ENCODE data around the gene CERKL.

CERKL gene

GRCh38 chr2:181649436-181649979 lies 7.4 kb downstream of the CERKL start:
- no peaks in the 10 kb centered on the region for H3K4me1 ChIP-seq (ENCODE audit: control insufficient read depth, insufficient read depth, low read length, unreplicated experiment)
- peaks cover 64% of the 10 kb centered on the region for H3K27me3 ChIP-seq (ENCODE audit: insufficient read depth, low read length)
- no peak overlapping the region for H3K27ac ChIP-seq (ENCODE audit: low read depth, low read length)
- no peak overlapping the region for H3K4me3 ChIP-seq (ENCODE audit: low read depth, low read length)
- no peaks in the 10 kb centered on the region for H3K79me2 ChIP-seq (ENCODE audit: control insufficient read depth, insufficient read depth, low read length, unreplicated experiment)
- no peaks in the 10 kb centered on the region for H3K36me3 ChIP-seq (ENCODE audit: insufficient read depth, low read length)
- H2AFZ ChIP-seq (ENCODE audit: low read length, unreplicated experiment): no peak overlapping the region

- H3K27me3 ChIP-seq (ENCODE audit: insufficient read depth, low read length): peaks cover 72% of the 10 kb centered on the region
- no peaks in the 10 kb centered on the region for H3K4me1 ChIP-seq (ENCODE audit: control insufficient read depth, insufficient read depth, low read length, unreplicated experiment)
- no peak overlapping the region for H3K4me3 ChIP-seq (ENCODE audit: low read depth, low read length)
- no peak overlapping the region for H3K27ac ChIP-seq (ENCODE audit: low read depth, low read length)
- H3K36me3 ChIP-seq (ENCODE audit: insufficient read depth, low read length): no peaks in the 10 kb centered on the region
- H2AFZ ChIP-seq (ENCODE audit: low read length, unreplicated experiment): no peak overlapping the region
- H3K79me2 ChIP-seq (ENCODE audit: control insufficient read depth, insufficient read depth, low read length, unreplicated experiment): no peaks in the 10 kb centered on the region
Observed at GRCh38 chr2:181648478-181649155, 8.3 kb downstream of the CERKL start.

GRCh38 chr2:181646415-181646987 lies 10.4 kb downstream of the CERKL start:
- Histone ChIP-seq H3K4me3 (ENCODE audit: low read depth, low read length) (no peak overlapping the region), H3K4me1 (ENCODE audit: control insufficient read depth, insufficient read depth, low read length, unreplicated experiment) (no peaks in the 10 kb centered on the region), H3K27ac (ENCODE audit: low read depth, low read length) (no peak overlapping the region), H3K36me3 (ENCODE audit: insufficient read depth, low read length) (no peaks in the 10 kb centered on the region), H2AFZ (ENCODE audit: low read length, unreplicated experiment) (no peak overlapping the region), H3K27me3 (ENCODE audit: insufficient read depth, low read length) (peaks cover 76% of the 10 kb centered on the region), H3K79me2 (ENCODE audit: control insufficient read depth, insufficient read depth, low read length, unreplicated experiment) (no peaks in the 10 kb centered on the region)

GRCh38 chr2:181643151-181643550 lies 13.8 kb downstream of the CERKL start:
- Histone ChIP-seq H3K36me3 (ENCODE audit: insufficient read depth, low read length) (no peaks in the 10 kb centered on the region), H3K27ac (ENCODE audit: low read depth, low read length) (no peak overlapping the region), H3K4me3 (ENCODE audit: low read depth, low read length) (no peak overlapping the region), H2AFZ (ENCODE audit: low read length, unreplicated experiment) (no peak overlapping the region), H3K27me3 (ENCODE audit: insufficient read depth, low read length) (peaks cover 83% of the 10 kb centered on the region), H3K79me2 (ENCODE audit: control insufficient read depth, insufficient read depth, low read length, unreplicated experiment) (no peaks in the 10 kb centered on the region), H3K4me1 (ENCODE audit: control insufficient read depth, insufficient read depth, low read length, unreplicated experiment) (no peaks in the 10 kb centered on the region)

GRCh38 chr2:181642086-181642485 lies 14.8 kb downstream of the CERKL start:
- peaks cover 78% of the 10 kb centered on the region for H3K27me3 ChIP-seq (ENCODE audit: insufficient read depth, low read length)
- H2AFZ ChIP-seq (ENCODE audit: low read length, unreplicated experiment): no peak overlapping the region
- no peaks in the 10 kb centered on the region for H3K4me1 ChIP-seq (ENCODE audit: control insufficient read depth, insufficient read depth, low read length, unreplicated experiment)
- no peak overlapping the region for H3K27ac ChIP-seq (ENCODE audit: low read depth, low read length)
- H3K79me2 ChIP-seq (ENCODE audit: control insufficient read depth, insufficient read depth, low read length, unreplicated experiment): no peaks in the 10 kb centered on the region
- no peak overlapping the region for H3K4me3 ChIP-seq (ENCODE audit: low read depth, low read length)
- H3K36me3 ChIP-seq (ENCODE audit: insufficient read depth, low read length): no peaks in the 10 kb centered on the region

GRCh38 chr2:181639686-181640085 lies 17.2 kb downstream of the CERKL start:
- Histone ChIP-seq H3K36me3 (ENCODE audit: insufficient read depth, low read length) (no peaks in the 10 kb centered on the region), H3K79me2 (ENCODE audit: control insufficient read depth, insufficient read depth, low read length, unreplicated experiment) (no peaks in the 10 kb centered on the region), H3K27ac (ENCODE audit: low read depth, low read length) (no peak overlapping the region), H2AFZ (ENCODE audit: low read length, unreplicated experiment) (no peak overlapping the region), H3K4me1 (ENCODE audit: control insufficient read depth, insufficient read depth, low read length, unreplicated experiment) (no peaks in the 10 kb centered on the region), H3K4me3 (ENCODE audit: low read depth, low read length) (no peak overlapping the region), H3K27me3 (ENCODE audit: insufficient read depth, low read length) (peaks cover 71% of the 10 kb centered on the region)

GRCh38 chr2:181632733-181633401 lies 24.0 kb downstream of the CERKL start:
- no peaks in the 10 kb centered on the region for H3K4me1 ChIP-seq (ENCODE audit: control insufficient read depth, insufficient read depth, low read length, unreplicated experiment)
- no peak overlapping the region for H3K27ac ChIP-seq (ENCODE audit: low read depth, low read length)
- H2AFZ ChIP-seq (ENCODE audit: low read length, unreplicated experiment): no peak overlapping the region
- H3K79me2 ChIP-seq (ENCODE audit: control insufficient read depth, insufficient read depth, low read length, unreplicated experiment): no peaks in the 10 kb centered on the region
- no peaks in the 10 kb centered on the region for H3K36me3 ChIP-seq (ENCODE audit: insufficient read depth, low read length)
- H3K27me3 ChIP-seq (ENCODE audit: insufficient read depth, low read length): peaks cover 79% of the 10 kb centered on the region
- H3K4me3 ChIP-seq (ENCODE audit: low read depth, low read length): no peak overlapping the region

GRCh38 chr2:181628590-181629585 lies 28.0 kb downstream of the CERKL start:
- H3K27ac ChIP-seq (ENCODE audit: low read depth, low read length): no peak overlapping the region
- H3K27me3 ChIP-seq (ENCODE audit: insufficient read depth, low read length): peaks cover 86% of the 10 kb centered on the region
- no peak overlapping the region for H3K4me3 ChIP-seq (ENCODE audit: low read depth, low read length)

GRCh38 chr2:181627545-181627944 lies 29.4 kb downstream of the CERKL start:
- H3K4me1 ChIP-seq (ENCODE audit: control insufficient read depth, insufficient read depth, low read length, unreplicated experiment): no peaks in the 10 kb centered on the region
- H3K79me2 ChIP-seq (ENCODE audit: control insufficient read depth, insufficient read depth, low read length, unreplicated experiment): no peaks in the 10 kb centered on the region
- H3K36me3 ChIP-seq (ENCODE audit: insufficient read depth, low read length): no peaks in the 10 kb centered on the region
- no peak overlapping the region for H3K27ac ChIP-seq (ENCODE audit: low read depth, low read length)
- H3K4me3 ChIP-seq (ENCODE audit: low read depth, low read length): no peak overlapping the region
- peaks cover 80% of the 10 kb centered on the region for H3K27me3 ChIP-seq (ENCODE audit: insufficient read depth, low read length)
- no peak overlapping the region for H2AFZ ChIP-seq (ENCODE audit: low read length, unreplicated experiment)

More at GRCh38 chr2:181628590-181629585, 28.0 kb downstream of the CERKL start:
- Histone ChIP-seq H3K79me2 (ENCODE audit: control insufficient read depth, insufficient read depth, low read length, unreplicated experiment) (no peaks in the 10 kb centered on the region), H2AFZ (ENCODE audit: low read length, unreplicated experiment) (no peak overlapping the region), H3K4me1 (ENCODE audit: control insufficient read depth, insufficient read depth, low read length, unreplicated experiment) (no peaks in the 10 kb centered on the region), H3K36me3 (ENCODE audit: insufficient read depth, low read length) (no peaks in the 10 kb centered on the region)

GRCh38 chr2:181626671-181627070 lies 30.2 kb downstream of the CERKL start:
- no peak overlapping the region for H2AFZ ChIP-seq (ENCODE audit: low read length, unreplicated experiment)
- peaks cover 73% of the 10 kb centered on the region for H3K27me3 ChIP-seq (ENCODE audit: insufficient read depth, low read length)
- no peaks in the 10 kb centered on the region for H3K79me2 ChIP-seq (ENCODE audit: control insufficient read depth, insufficient read depth, low read length, unreplicated experiment)
- H3K27ac ChIP-seq (ENCODE audit: low read depth, low read length): no peak overlapping the region
- H3K36me3 ChIP-seq (ENCODE audit: insufficient read depth, low read length): no peaks in the 10 kb centered on the region
- no peak overlapping the region for H3K4me3 ChIP-seq (ENCODE audit: low read depth, low read length)
- H3K4me1 ChIP-seq (ENCODE audit: control insufficient read depth, insufficient read depth, low read length, unreplicated experiment): no peaks in the 10 kb centered on the region

Data from ACC112 (cell line).